IMR-90 (cell line): ENCODE data around the gene CHL1. TPM values are rescaled to one million over a fixed set of nuclear protein-coding genes. Genes with fewer than 3 reads are reported as not detected.

Experiments
- ATAC-seq: fragments of 200-7000 bp; cut with Tn5 transposase; 2 replicates; pipeline ENCODE4 v1.9.1; 2020; ENCODE audit warnings: low read depth, mild to moderate bottlenecking, moderate library complexity
- BruUV-seq: library from RNA; stranded (reverse); fragments of 400-500 nt; replicated peaks from 2 replicates; lab custom pipeline; 2021; lab: Mats Ljungman, UMichigan
- CTCF ChIA-PET: fragments of 300-600 bp; formaldehyde crosslinking; extraction: SDS; loops from one replicate; lab custom pipeline; 2021; ENCODE audit warnings: antibody characterized with exemption; lab: Yijun Ruan, JAX
- POLR2A ChIA-PET: fragments of 300-600 bp; sonication (Branson Sonifier 250); formaldehyde crosslinking; loops from one replicate; lab custom pipeline; 2022; ENCODE audit warnings: antibody characterized with exemption; ENCODE audit not compliant: unreplicated experiment; lab: Charles Lee
- DNase-seq: peaks from one replicate; pipeline ENCODE4 v3.0.0; 2013
- H2AFZ ChIP-seq: replicated peaks from 2 replicates; pipeline ENCODE3; 2013; ENCODE audit warnings: low read length, mild to moderate bottlenecking; ENCODE audit not compliant: poor library complexity
- H2AK5ac ChIP-seq: 2 replicates; pipeline ENCODE4 v1.6.1; 2013; ENCODE audit warnings: low read depth, low read length, inconsistent platforms
- H2AK9ac ChIP-seq: replicated peaks from 2 replicates; pipeline ENCODE3; 2013; ENCODE audit warnings: mild to moderate bottlenecking, low read depth, low read length, moderate library complexity; ENCODE audit not compliant: poor library complexity
- H2BK120ac ChIP-seq: 2 replicates; pipeline ENCODE4 v1.6.1; 2013; ENCODE audit warnings: low read depth, low read length, inconsistent platforms
- H2BK15ac ChIP-seq: 3 replicates; pipeline ENCODE4 v1.6.1; 2013; ENCODE audit warnings: low read depth, low read length, inconsistent platforms
- H2BK20ac ChIP-seq: 2 replicates; pipeline ENCODE4 v1.6.1; 2013; ENCODE audit warnings: low read depth, mild to moderate bottlenecking, inconsistent platforms, low read length, moderate library complexity
- H2BK5ac ChIP-seq: 2 replicates; pipeline ENCODE4 v1.6.1; 2013; ENCODE audit warnings: mild to moderate bottlenecking, low read depth, low read length, inconsistent platforms; ENCODE audit not compliant: poor library complexity, severe bottlenecking
- H3K14ac ChIP-seq: replicated peaks from 2 replicates; pipeline ENCODE4 v1.6.1; 2013; ENCODE audit warnings: low read depth, low read length, inconsistent platforms
- H3K18ac ChIP-seq: 2 replicates; pipeline ENCODE4 v1.6.1; 2013; ENCODE audit warnings: low read depth, low read length, control low read depth
- H3K23ac ChIP-seq: 2 replicates; pipeline ENCODE4 v1.6.1; 2013; ENCODE audit warnings: low read depth, low read length, inconsistent platforms
- H3K27ac ChIP-seq: 2 replicates; pipeline ENCODE4 v1.5.1; 2013; ENCODE audit warnings: mild to moderate bottlenecking, control low read depth, low read length; ENCODE audit not compliant: insufficient read depth
- H3K27me3 ChIP-seq: 2 replicates; pipeline ENCODE4 v1.6.1; 2013; ENCODE audit warnings: low read length; ENCODE audit not compliant: control insufficient read depth, insufficient read depth
- H3K36me3 ChIP-seq: 2 replicates; pipeline ENCODE4 v1.6.1; 2013; ENCODE audit warnings: low read length, mixed read lengths; ENCODE audit not compliant: control insufficient read depth, insufficient read depth
- H3K4ac ChIP-seq: 2 replicates; pipeline ENCODE4 v1.6.1; 2013; ENCODE audit warnings: low read depth, low read length, inconsistent platforms
- H3K4me1 ChIP-seq: 2 replicates; pipeline ENCODE4 v1.6.1; 2013; ENCODE audit warnings: low read length, mixed read lengths; ENCODE audit not compliant: control insufficient read depth, insufficient read depth
- H3K4me2 ChIP-seq: 2 replicates; pipeline ENCODE4 v1.6.1; 2013; ENCODE audit warnings: low read depth, mild to moderate bottlenecking, control low read depth, low read length, moderate library complexity
- H3K4me3 ChIP-seq: 2 replicates; pipeline ENCODE4 v1.5.1; 2013; ENCODE audit warnings: low read depth, mild to moderate bottlenecking, control low read depth, low read length, moderate library complexity; ENCODE audit not compliant: insufficient read depth
- H3K56ac ChIP-seq: 2 replicates; pipeline ENCODE4 v1.6.1; 2013; ENCODE audit warnings: low read length, inconsistent platforms; ENCODE audit not compliant: insufficient read depth; ENCODE audit errors: extremely low read depth
- H3K79me1 ChIP-seq, 2 experiments: 2 replicates each; pipeline ENCODE4 v1.6.1; 2013; ENCODE audit warnings: low read length in 2 of 2, inconsistent platforms in 1 of 2, low read depth in 1 of 2
- H3K9ac ChIP-seq: 2 replicates; pipeline ENCODE4 v1.6.1; 2013; ENCODE audit warnings: low read depth, low read length, control low read depth
- H3K9me1 ChIP-seq: 2 replicates; pipeline ENCODE4 v1.6.1; 2013; ENCODE audit warnings: low read length, inconsistent platforms; ENCODE audit not compliant: insufficient read depth
- H3K9me3 ChIP-seq: 2 replicates; pipeline ENCODE4 v1.6.1; 2013; ENCODE audit warnings: low read length; ENCODE audit not compliant: control insufficient read depth, insufficient read depth
- H4K20me1 ChIP-seq: 2 replicates; pipeline ENCODE4 v1.6.1; 2013; ENCODE audit warnings: low read length, inconsistent platforms; ENCODE audit not compliant: insufficient read depth
- H4K5ac ChIP-seq: 2 replicates; pipeline ENCODE4 v1.6.1; 2013; ENCODE audit warnings: mild to moderate bottlenecking, low read depth, low read length, control low read depth
- H4K8ac ChIP-seq, 2 experiments: 2 replicates each; pipeline ENCODE4 v1.6.1; 2013; ENCODE audit warnings: low read depth in 2 of 2, low read length in 2 of 2, control low read depth in 1 of 2, inconsistent platforms in 1 of 2
- H4K91ac ChIP-seq: 2 replicates; pipeline ENCODE4 v1.6.1; 2013; ENCODE audit warnings: low read depth, low read length, inconsistent platforms; ENCODE audit not compliant: insufficient read depth
- CHD1 ChIP-seq: IDR thresholded peaks from 2 replicates; pipeline ENCODE4 v1.6.1; 2012; ENCODE audit warnings: low read depth, low read length, improper control_type of control experiment
- CTCF ChIP-seq: conservative IDR thresholded peaks from 2 replicates; pipeline ENCODE4 v1.5.1; 2012; ENCODE audit warnings: mild to moderate bottlenecking, low read depth, low read length, improper control_type of control experiment
- ELK1 ChIP-seq: fragments of 150-350 bp; IDR thresholded peaks from 2 replicates; pipeline ENCODE4 v1.6.1; 2016; ENCODE audit warnings: low read depth, mild to moderate bottlenecking, low read length, moderate library complexity, borderline replicate concordance
- FOS ChIP-seq: fragments of 150-350 bp; IDR thresholded peaks from 2 replicates; pipeline ENCODE4 v1.6.1; 2016; ENCODE audit warnings: low read depth, low read length
- MXI1 ChIP-seq: IDR thresholded peaks from 2 replicates; pipeline ENCODE4 v1.6.1; 2012; ENCODE audit warnings: low read depth, mild to moderate bottlenecking, low read length, moderate library complexity, borderline replicate concordance
- POLR2A ChIP-seq: IDR thresholded peaks from 2 replicates; pipeline ENCODE4 v1.6.1; 2012; ENCODE audit warnings: mild to moderate bottlenecking, low read depth, low read length
- RCOR1 ChIP-seq: IDR thresholded peaks from 2 replicates; pipeline ENCODE4 v1.6.1; 2012; ENCODE audit warnings: mild to moderate bottlenecking, low read length, improper control_type of control experiment; ENCODE audit not compliant: insufficient replicate concordance
- SMC3 ChIP-seq: fragments of 150-350 bp; IDR thresholded peaks from 2 replicates; pipeline ENCODE4 v1.6.1; 2016; ENCODE audit warnings: low read depth, mild to moderate bottlenecking, antibody characterized with exemption, low read length, moderate library complexity
- USF2 ChIP-seq: fragments of 150-350 bp; IDR thresholded peaks from 2 replicates; pipeline ENCODE4 v1.6.1; 2017; ENCODE audit warnings: mild to moderate bottlenecking, antibody characterized with exemption, low read length, low read depth
- WGBS, 2 experiments: methylation state at CpG; one replicate each; pipeline versions ENCODE4 v1.1.5 to v1.1.7; 2013; ENCODE audit warnings: missing lambda C conversion rate in 2 of 2; ENCODE audit not compliant: insufficient read length in 1 of 2; ENCODE audit errors: extremely low coverage in 2 of 2; 5-methylcytosine and 5-hydroxymethylcytosine counted together
- dilution Hi-C: fragments of 300-500 bp; cut with HindIII; formaldehyde crosslinking; loops from one replicate; pipeline ENCODE4 v1.14.3; 2018; ENCODE audit warnings: low sequenced_read_pairs; ENCODE audit not compliant: unreplicated experiment
- in situ Hi-C: fragments of 300-500 bp; cut with MboI; formaldehyde crosslinking; loops from 3 replicates; pipeline ENCODE4 v1.14.3; 2019; ENCODE audit warnings: low sequenced_read_pairs, inconsistent platforms, mixed read lengths
- intact Hi-C: fragments of 100-400 bp; cut with micrococcal nuclease; formaldehyde crosslinking; loops from 2 replicates; pipeline ENCODE4 v1.10.0; 2022
- polyA plus RNA-seq, 3 experiments: library from polyadenylated mRNA; depleted of rRNA; stranded (reverse); fragments of >200 nt; gene quantifications; 2 replicates each; pipeline ENCODE4 v1.2.3, GENCODE V29; 2012; ENCODE audit warnings: low replicate concordance in 1 of 3
- total RNA-seq: library from RNA; depleted of rRNA; stranded (reverse); fragments of >200 nt; gene quantifications from 2 replicates; pipeline ENCODE4 v1.2.3, GENCODE V29; 2012

Gene CHL1
- total and polyA plus RNA-seq, 2 of the 4 experiments (the other 2 are of a cell fraction): 0.38 to 1.6 TPM

GRCh38 chr3:284322-284721 is 87.8 kb downstream of the CHL1 start:
- in situ Hi-C loops (no loop called here), dilution Hi-C loops (no loop called here), intact Hi-C loops (no loop called here)
- Histone ChIP-seq H4K91ac (no peak overlapping the region), H2AK9ac (no peak overlapping the region), H3K4ac (no peak overlapping the region), H2AFZ (no peak overlapping the region), H3K27me3 (no peaks in the 10 kb centered on the region), H3K4me2 (no peak overlapping the region), H2BK15ac (no peak overlapping the region), H3K18ac (no peak overlapping the region), H2AK5ac (no peak overlapping the region), H2BK120ac (no peak overlapping the region), H4K8ac (no peak overlapping the region), H3K56ac (no peak overlapping the region), H3K23ac (no peak overlapping the region), H3K4me1 (no peaks in the 10 kb centered on the region), H3K9me1 (no peaks in the 10 kb centered on the region), H2BK20ac (no peak overlapping the region), H3K4me3 (no peak overlapping the region), H2BK5ac (no peak overlapping the region), H3K14ac (no peak overlapping the region), H3K27ac (no peak overlapping the region), H3K9me3 (no peaks in the 10 kb centered on the region), H3K79me1 (no peaks in the 10 kb centered on the region), H3K9ac (no peak overlapping the region), H3K36me3 (no peaks in the 10 kb centered on the region), H4K20me1 (no peaks in the 10 kb centered on the region), H4K5ac (no peak overlapping the region)
- no peak for TF ChIP-seq CTCF
- TF ChIP-seq ELK1: no peak
- TF ChIP-seq SMC3: no peak
- no peak for TF ChIP-seq FOS
- no peak for TF ChIP-seq RCOR1
- no peak for TF ChIP-seq POLR2A
- no peak for TF ChIP-seq USF2
- TF ChIP-seq CHD1: no peak
- TF ChIP-seq MXI1: no peak
- WGBS, 2 experiments: 56% methylated on average over 3 of the region's 4 CpGs; no CpG with 5 or more reads in 1 of the 2 experiments
- POLR2A ChIA-PET: no interaction called here
- no TSS peak for BruUV-seq
- CTCF ChIA-PET: no interaction called here
- no peak for ATAC-seq
- no peak for DNase-seq
